Karpas-422 (cell line): ENCODE data around the gene DVL2. TPM values are rescaled to one million over a fixed set of nuclear protein-coding genes. Genes with fewer than 3 reads are reported as not detected.

Experiments
- DNase-seq: peaks from one replicate; pipeline ENCODE4 v3.0.0-alpha.2; 2015
- H2AFZ ChIP-seq: fragments of 200-600 bp; sonication (generic); 2 replicates; pipeline ENCODE4 v1.6.1; 2014; ENCODE audit warnings: antibody characterized with exemption, low read length, mixed read lengths
- H3K27ac ChIP-seq: fragments of 200-600 bp; sonication (generic); 2 replicates; pipeline ENCODE4 v1.5.1; 2014; ENCODE audit warnings: mild to moderate bottlenecking, low read length, moderate library complexity
- H3K27me3 ChIP-seq: fragments of 200-600 bp; sonication (generic); 2 replicates; pipeline ENCODE4 v1.6.1; 2014; ENCODE audit warnings: low read length, mixed read lengths
- H3K36me3 ChIP-seq: fragments of 200-600 bp; sonication (generic); 2 replicates; pipeline ENCODE4 v1.6.1; 2014; ENCODE audit warnings: low read length, mixed read lengths; ENCODE audit not compliant: insufficient read depth
- H3K4me1 ChIP-seq: fragments of 200-600 bp; sonication (generic); 2 replicates; pipeline ENCODE4 v1.6.1; 2014; ENCODE audit warnings: mild to moderate bottlenecking, low read length, mixed read lengths
- H3K4me2 ChIP-seq: fragments of 200-600 bp; sonication (generic); 2 replicates; pipeline ENCODE4 v1.6.1; 2014; ENCODE audit warnings: low read length, low read depth, mild to moderate bottlenecking; ENCODE audit not compliant: poor library complexity, severe bottlenecking
- H3K4me3 ChIP-seq: fragments of 200-600 bp; sonication (generic); 2 replicates; pipeline ENCODE4 v1.5.1; 2014; ENCODE audit warnings: mild to moderate bottlenecking, antibody characterized with exemption, low read length, mixed read lengths
- H3K79me2 ChIP-seq: fragments of 200-600 bp; sonication (generic); 2 replicates; pipeline ENCODE4 v1.6.1; 2014; ENCODE audit warnings: mild to moderate bottlenecking, low read length, mixed read lengths
- H3K9ac ChIP-seq: fragments of 200-600 bp; sonication (generic); 2 replicates; pipeline ENCODE4 v1.6.0; 2014; ENCODE audit warnings: low read length
- H3K9me2 ChIP-seq: fragments of 200-600 bp; sonication (generic), shearing (Covaris generic); replicated peaks from 2 replicates; pipeline ENCODE4 v1.6.0; 2014; ENCODE audit warnings: mild to moderate bottlenecking, low read length, moderate library complexity; ENCODE audit not compliant: insufficient read depth
- H3K9me3 ChIP-seq: fragments of 300-700, 200-600 bp; sonication (generic); 2 replicates; pipeline ENCODE4 v1.6.1; 2014; ENCODE audit warnings: low read length, mixed read lengths
- H4K20me1 ChIP-seq: fragments of 200-600 bp; sonication (generic); 2 replicates; pipeline ENCODE4 v1.6.1; 2014; ENCODE audit warnings: mild to moderate bottlenecking, antibody characterized with exemption, low read length, low read depth; ENCODE audit not compliant: insufficient read depth
- total RNA-seq: library from RNA; depleted of rRNA; stranded (reverse); fragments of >200 nt; shearing (Covaris generic); gene quantifications from 2 replicates; pipeline ENCODE4 v1.2.3, GENCODE V29; 2014; ENCODE audit warnings: low replicate concordance

DVL2 gene
- total RNA-seq, 1 experiment from 2014 or later: 75.2 TPM

DNA sequence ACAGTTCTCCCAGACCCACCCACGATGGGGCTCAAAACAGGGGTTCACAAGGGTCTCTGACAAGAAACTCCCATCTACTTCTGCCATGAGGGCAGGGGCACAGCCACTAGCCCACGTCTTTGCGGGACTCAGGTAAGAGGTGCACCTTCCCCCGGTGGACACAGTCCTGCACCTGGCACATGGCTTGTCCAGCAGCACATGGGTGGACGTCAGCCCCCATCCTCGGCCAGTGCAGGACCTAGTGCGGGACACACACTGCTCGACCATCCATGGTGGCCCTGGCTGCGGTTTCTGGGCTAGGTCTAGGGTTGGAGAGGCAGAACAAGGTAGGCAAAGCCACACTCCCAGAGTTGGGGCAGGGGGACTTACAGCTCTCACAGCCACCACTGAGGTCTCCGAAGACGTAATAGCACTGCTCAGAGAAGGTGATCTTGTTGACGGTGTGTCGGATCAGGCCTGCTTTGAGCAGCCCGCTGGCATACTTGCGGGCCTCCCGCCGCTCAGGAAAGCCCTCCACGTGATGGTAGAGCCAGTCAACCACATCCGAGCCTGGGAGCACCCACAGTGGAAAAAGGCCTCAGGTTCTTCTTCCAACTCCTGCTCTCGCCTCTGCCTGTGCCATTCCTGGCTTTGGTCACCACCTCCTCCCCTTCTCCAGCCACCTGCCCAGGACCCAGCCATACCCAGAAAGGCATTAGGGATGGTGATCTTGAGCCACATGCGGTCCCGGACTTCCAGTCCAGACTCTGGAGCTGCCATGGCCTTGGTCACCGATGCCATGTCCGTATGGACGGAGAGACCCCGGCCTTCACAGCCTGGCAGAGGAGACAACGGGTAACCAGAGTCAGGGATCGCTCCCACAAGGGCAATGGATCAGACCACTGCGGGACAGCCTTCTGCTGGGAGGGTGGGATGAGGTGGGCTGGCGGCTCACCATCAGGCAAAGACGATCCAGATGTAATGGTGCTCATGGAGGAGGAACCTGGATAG, 7.3 kb downstream of the DVL2 start:
- H3K27ac ChIP-seq: no peak overlapping the region
- H3K4me2 ChIP-seq: no peak overlapping the region
- H3K9me3 ChIP-seq: no peaks in the 10 kb centered on the region
- no peaks in the 10 kb centered on the region for H3K9me2 ChIP-seq
- H3K36me3 ChIP-seq: peaks cover 27% of the 10 kb centered on the region
- H3K27me3 ChIP-seq: no peaks in the 10 kb centered on the region
- peaks cover 4% of the 10 kb centered on the region; the same call in 1 of the 2 replicates for H4K20me1 ChIP-seq
- H3K79me2 ChIP-seq: peaks cover 27% of the 10 kb centered on the region
- H3K4me3 ChIP-seq: no peak overlapping the region
- no peak for DNase-seq
- H3K9ac ChIP-seq: no peak overlapping the region
- H3K4me1 ChIP-seq: peaks cover 18% of the 10 kb centered on the region
- H2AFZ ChIP-seq: no peak overlapping the region

DNA sequence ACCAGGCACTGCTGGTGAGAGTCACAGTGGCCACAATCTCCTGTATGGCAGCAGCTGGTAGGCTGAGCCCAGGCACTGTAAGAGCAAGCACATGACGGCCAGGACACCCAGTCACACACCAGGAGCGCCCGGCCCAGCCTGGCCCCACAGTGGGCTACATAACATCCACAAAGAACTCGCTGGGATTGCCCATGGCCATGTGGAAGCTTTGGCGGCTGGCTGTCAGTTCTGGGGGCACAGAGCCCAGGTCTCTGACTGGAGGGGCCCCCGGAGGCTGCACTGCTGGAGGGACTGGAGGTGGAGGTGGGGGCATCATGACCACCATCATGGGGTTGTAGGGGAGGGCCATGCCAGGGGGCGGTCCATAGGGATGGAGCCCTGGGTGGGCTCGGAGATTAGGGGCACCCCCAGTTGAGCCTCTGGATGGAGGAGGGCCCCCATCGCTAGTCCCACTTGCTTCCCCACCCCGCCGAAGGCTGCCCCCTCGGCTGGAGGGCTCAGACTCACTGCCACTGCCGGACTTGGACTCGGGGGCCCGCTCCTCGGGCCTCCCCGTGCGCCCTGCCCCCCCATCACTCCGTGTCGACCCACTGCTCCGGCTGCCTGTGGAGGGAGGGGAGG, 8.5 kb downstream of the DVL2 start:
- Histone ChIP-seq H3K4me2 (no peak overlapping the region), H3K4me3 (no peak overlapping the region), H3K9me2 (no peaks in the 10 kb centered on the region), H3K27ac (no peak overlapping the region), H3K79me2 (peaks cover 15% of the 10 kb centered on the region), H3K9ac (no peak overlapping the region), H3K4me1 (peaks cover 27% of the 10 kb centered on the region), H3K9me3 (no peaks in the 10 kb centered on the region), H3K27me3 (no peaks in the 10 kb centered on the region), H3K36me3 (peaks cover 26% of the 10 kb centered on the region), H2AFZ (no peak overlapping the region), H4K20me1 (peaks cover 7% of the 10 kb centered on the region; the same call in 1 of the 2 replicates)
- no peak for DNase-seq

DNA sequence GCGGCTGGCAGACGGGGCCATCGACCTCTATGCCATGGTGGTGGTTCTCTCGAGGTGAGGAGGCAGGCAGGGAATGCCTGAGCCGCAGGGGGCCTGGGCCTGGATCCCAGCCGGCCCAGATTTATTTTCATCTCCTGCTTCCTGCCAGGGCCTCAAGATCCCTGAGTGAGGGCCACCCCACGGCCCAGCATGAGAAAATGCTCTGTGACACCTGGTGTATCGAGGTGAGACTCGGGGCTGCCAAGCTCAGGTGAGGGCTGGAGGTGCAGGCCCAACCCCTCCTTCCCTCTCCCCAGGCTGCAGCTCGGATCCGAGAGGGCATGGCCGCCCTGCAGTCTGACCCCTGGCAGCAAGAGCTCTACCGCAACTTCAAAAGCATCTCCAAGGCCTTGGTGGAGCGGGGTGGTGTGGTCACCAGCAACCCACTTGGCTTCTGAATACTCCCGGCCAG, 9.6 kb downstream of the DVL2 start:
- Histone ChIP-seq H2AFZ (no peak overlapping the region), H3K36me3 (peaks cover 16% of the 10 kb centered on the region), H3K9ac (no peak overlapping the region), H3K4me1 (peaks cover 32% of the 10 kb centered on the region), H3K9me2 (no peaks in the 10 kb centered on the region), H3K4me3 (no peak overlapping the region), H3K9me3 (no peaks in the 10 kb centered on the region), H3K79me2 (peaks cover 13% of the 10 kb centered on the region), H4K20me1 (peaks cover 7% of the 10 kb centered on the region; the same call in 1 of the 2 replicates), H3K27me3 (no peaks in the 10 kb centered on the region), H3K27ac (no peak overlapping the region), H3K4me2 (no peak overlapping the region)
- DNase-seq: no peak

DNA sequence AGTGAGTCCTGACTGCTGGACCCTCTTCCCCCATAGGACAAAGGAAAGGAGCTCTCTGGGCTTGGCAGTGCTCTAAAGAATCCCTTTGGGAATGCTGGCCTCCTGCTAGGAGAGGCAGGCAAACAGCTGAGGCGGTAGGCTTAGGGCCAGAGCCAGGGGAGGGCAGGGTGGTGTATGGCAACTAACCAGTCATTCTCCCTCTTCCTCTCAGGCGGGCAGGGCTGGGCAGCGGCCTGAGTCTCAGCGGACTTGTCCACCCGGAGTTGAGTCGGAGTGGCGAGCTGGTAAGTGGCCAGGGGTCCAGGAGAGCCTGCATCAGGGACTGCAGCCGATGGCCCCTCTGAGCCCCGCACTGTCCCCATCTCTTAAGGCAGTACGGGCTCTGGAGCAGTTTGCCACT, 10.2 kb downstream of the DVL2 start:
- H3K9ac ChIP-seq: no peak overlapping the region
- no peaks in the 10 kb centered on the region for H3K27me3 ChIP-seq
- no peak for DNase-seq
- no peak overlapping the region for H2AFZ ChIP-seq
- H3K79me2 ChIP-seq: peaks cover 10% of the 10 kb centered on the region
- H3K4me1 ChIP-seq: peaks cover 38% of the 10 kb centered on the region
- H3K4me2 ChIP-seq: no peak overlapping the region
- no peaks in the 10 kb centered on the region for H3K9me3 ChIP-seq
- H3K36me3 ChIP-seq: peaks cover 14% of the 10 kb centered on the region
- no peak overlapping the region for H3K4me3 ChIP-seq
- no peak overlapping the region for H3K27ac ChIP-seq
- no peaks in the 10 kb centered on the region for H3K9me2 ChIP-seq
- peaks cover 7% of the 10 kb centered on the region; the same call in 1 of the 2 replicates for H4K20me1 ChIP-seq

DNA sequence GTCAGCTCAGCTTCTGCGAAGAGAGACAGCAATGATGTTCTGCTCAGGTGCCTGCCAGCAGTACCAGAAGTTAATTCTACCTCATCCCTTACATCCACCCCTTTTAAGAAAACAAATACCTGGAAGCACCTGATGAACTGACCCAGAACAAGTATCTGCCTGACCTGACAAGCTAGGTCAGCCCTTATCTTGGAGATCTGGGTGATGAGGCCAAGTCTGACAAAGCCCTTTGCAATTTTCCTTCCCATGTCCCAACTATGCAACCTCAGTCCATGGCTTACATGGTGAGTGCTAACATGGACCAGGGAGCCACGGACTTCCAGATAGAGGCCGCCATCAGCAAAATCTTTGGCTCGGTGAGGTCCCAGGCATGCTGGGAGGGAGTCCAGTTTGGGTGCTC, 10.9 kb downstream of the DVL2 start:
- Histone ChIP-seq H3K4me1 (peaks cover 45% of the 10 kb centered on the region), H3K27ac (no peak overlapping the region), H4K20me1 (peaks cover 7% of the 10 kb centered on the region; the same call in 1 of the 2 replicates), H3K27me3 (no peaks in the 10 kb centered on the region), H3K9ac (no peak overlapping the region), H3K4me2 (no peak overlapping the region), H3K36me3 (peaks cover 14% of the 10 kb centered on the region), H3K79me2 (peaks cover 10% of the 10 kb centered on the region), H3K4me3 (no peak overlapping the region), H3K9me3 (no peaks in the 10 kb centered on the region), H2AFZ (no peak overlapping the region), H3K9me2 (no peaks in the 10 kb centered on the region)
- no peak for DNase-seq

DNA sequence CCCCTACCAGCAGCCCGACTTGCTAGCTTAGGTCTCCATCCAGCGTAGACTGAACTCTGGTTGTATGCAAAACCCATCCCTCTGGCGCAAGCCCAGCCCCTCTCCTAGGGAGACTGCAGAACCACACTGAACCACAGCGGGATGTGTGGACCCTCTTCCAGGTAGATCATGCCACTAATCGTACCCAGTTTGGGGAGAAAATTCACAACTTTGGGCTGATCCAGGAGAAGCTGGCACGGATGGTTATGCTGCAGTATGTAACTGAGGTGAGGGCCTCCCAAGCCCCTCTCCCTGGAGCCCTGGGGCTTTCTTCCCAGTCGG, 11.4 kb downstream of the DVL2 start:
- no peak for DNase-seq
- Histone ChIP-seq H3K4me2 (no peak overlapping the region), H3K9me2 (no peaks in the 10 kb centered on the region), H3K27ac (no peak overlapping the region), H3K27me3 (no peaks in the 10 kb centered on the region), H2AFZ (no peak overlapping the region), H3K4me3 (no peak overlapping the region), H3K9me3 (no peaks in the 10 kb centered on the region), H3K79me2 (peaks cover 10% of the 10 kb centered on the region), H3K9ac (no peak overlapping the region), H3K4me1 (peaks cover 49% of the 10 kb centered on the region), H3K36me3 (peaks cover 14% of the 10 kb centered on the region), H4K20me1 (peaks cover 7% of the 10 kb centered on the region; the same call in 1 of the 2 replicates)

DNA sequence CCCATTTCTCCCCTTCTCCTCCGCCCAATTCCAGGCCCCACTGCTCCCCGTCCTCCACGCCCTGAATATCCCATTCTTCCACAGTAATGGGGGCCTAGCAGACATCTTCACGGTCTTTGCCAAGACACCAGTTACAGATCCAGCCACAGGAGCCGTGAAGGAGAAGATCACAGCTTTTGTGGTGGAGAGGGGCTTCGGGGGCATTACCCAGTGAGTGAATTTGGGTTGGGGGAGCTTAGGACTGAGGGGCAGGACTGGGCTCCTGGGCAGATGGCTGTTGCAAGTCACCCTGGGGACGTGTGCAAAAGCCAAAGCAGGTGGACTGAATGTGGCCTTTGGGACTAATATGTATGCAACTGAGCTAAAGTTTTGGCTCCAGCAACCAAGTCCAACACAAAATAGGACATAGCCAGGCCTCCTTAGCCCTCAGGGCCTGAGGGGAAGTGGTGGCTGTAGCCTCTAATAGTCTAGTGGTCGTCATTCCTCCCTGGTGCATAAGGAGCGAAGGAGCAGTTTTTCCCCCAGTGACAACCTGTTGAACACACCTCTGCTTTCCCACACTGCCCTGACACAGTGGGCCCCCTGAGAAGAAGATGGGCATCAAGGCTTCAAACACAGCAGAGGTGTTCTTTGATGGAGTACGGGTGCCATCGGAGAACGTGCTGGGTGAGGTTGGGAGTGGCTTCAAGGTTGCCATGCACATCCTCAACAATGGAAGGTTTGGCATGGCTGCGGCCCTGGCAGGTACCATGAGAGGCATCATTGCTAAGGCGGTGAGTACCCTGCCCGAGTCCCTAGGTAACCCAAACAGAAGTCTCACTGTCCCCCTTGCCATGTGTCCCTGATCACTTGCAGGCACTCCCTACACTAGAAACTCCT, 12.0 kb downstream of the DVL2 start:
- peaks cover 54% of the 10 kb centered on the region for H3K4me1 ChIP-seq
- H3K36me3 ChIP-seq: peaks cover 13% of the 10 kb centered on the region
- H3K4me3 ChIP-seq: no peak overlapping the region
- H3K27me3 ChIP-seq: no peaks in the 10 kb centered on the region
- H3K9me3 ChIP-seq: no peaks in the 10 kb centered on the region
- peak overlapping the region; percentile 95; the same call in 1 of the 2 replicates for H3K9ac ChIP-seq
- H3K4me2 ChIP-seq: no peak overlapping the region
- no peaks in the 10 kb centered on the region for H3K9me2 ChIP-seq
- H3K27ac ChIP-seq: peak overlapping the region; percentile 56; the same call in 1 of the 2 replicates
- DNase-seq: no peak
- H4K20me1 ChIP-seq: peaks cover 7% of the 10 kb centered on the region; the same call in 1 of the 2 replicates
- H3K79me2 ChIP-seq: peaks cover 10% of the 10 kb centered on the region
- no peak overlapping the region for H2AFZ ChIP-seq
